ENCODE measurements around the gene CFAP91. TPM values are rescaled to one million over a fixed set of nuclear protein-coding genes. Genes with fewer than 3 reads are reported as not detected.

The CFAP91 gene
- total RNA-seq, 3 donors from 2014 or later: 0.51 to 6.2 (median 3.3) TPM

GRCh38 chr3:119746423-119746822 is 43.6 kb downstream of the CFAP91 start:
- ATAC-seq (no peak), DNase-seq (no peak)
- Histone ChIP-seq H3K9me3 (no peaks in the 10 kb centered on the region), H3K4me3 (no peak overlapping the region), H3K4me1 (ENCODE audit: low read depth) (no peaks in the 10 kb centered on the region), H3K36me3 (ENCODE audit: low read depth) (no peaks in the 10 kb centered on the region)
- no peak for TF ChIP-seq CTCF (IDR thresholded peaks at IDR 0.05)
- intact Hi-C loops (cut with DNase I, micrococcal nuclease): no loop called here

- intact Hi-C loops (cut with DNase I, micrococcal nuclease): no loop called here
- DNase-seq (no peak), ATAC-seq (no peak)
- no peak for TF ChIP-seq CTCF (IDR thresholded peaks at IDR 0.05)
- H3K36me3 ChIP-seq (ENCODE audit: low read depth): no peaks in the 10 kb centered on the region
- no peaks in the 10 kb centered on the region for H3K9me3 ChIP-seq
- H3K4me3 ChIP-seq: no peak overlapping the region
- no peaks in the 10 kb centered on the region for H3K4me1 ChIP-seq (ENCODE audit: low read depth)
Observed at GRCh38 chr3:119747357-119747756, 44.5 kb downstream of the CFAP91 start.

- ATAC-seq: no peak
- no peaks in the 10 kb centered on the region for H3K36me3 ChIP-seq (ENCODE audit: low read depth)
- intact Hi-C loops (cut with DNase I, micrococcal nuclease): no loop called here
Observed at GRCh38 chr3:119748991-119749390, 46.2 kb downstream of the CFAP91 start.

GRCh38 chr3:119751423-119751822 is 48.6 kb downstream of the CFAP91 start:
- ATAC-seq (no peak), DNase-seq (no peak)
- Histone ChIP-seq H3K4me1 (ENCODE audit: low read depth) (no peaks in the 10 kb centered on the region), H3K4me3 (no peak overlapping the region), H3K9me3 (no peaks in the 10 kb centered on the region), H3K36me3 (ENCODE audit: low read depth) (no peaks in the 10 kb centered on the region)
- no peak for TF ChIP-seq CTCF (IDR thresholded peaks at IDR 0.05)
- intact Hi-C loops (cut with DNase I, micrococcal nuclease): no loop called here

More at GRCh38 chr3:119748991-119749390, 46.2 kb downstream of the CFAP91 start:
- H3K9me3 ChIP-seq: no peaks in the 10 kb centered on the region
- DNase-seq: no peak
- H3K4me1 ChIP-seq (ENCODE audit: low read depth): no peaks in the 10 kb centered on the region
- H3K4me3 ChIP-seq: no peak overlapping the region
- TF ChIP-seq CTCF (IDR thresholded peaks at IDR 0.05): no peak

Other genes with a start within 250 kb of the CFAP91 start
- 10 to 100 TPM; 24.0 to 32.2 (median 26.5) TPM for gene TMEM39A, start 239.4 kb upstream of the CFAP91 start, total RNA-seq
- gene POGLUT1, start 234.1 kb upstream of the CFAP91 start, total RNA-seq: 10 to 100 TPM; 11.9 to 19.8 (median 18.6) TPM
- gene TIMMDC1, start 204.5 kb upstream of the CFAP91 start, total RNA-seq: 100 to 1,000 TPM in 1 of 3 donors, 10 to 100 TPM in 2; 93.4 to 107 (median 95.3) TPM
- gene CD80, start 143.4 kb upstream of the CFAP91 start, total RNA-seq: 1 to 10 TPM in 1 of 3 donors, under 1 TPM in 2; 0.41 to 1.0 (median 0.58) TPM
- gene ADPRH, start 123.5 kb upstream of the CFAP91 start, total RNA-seq: 1 to 10 TPM in 2 of 3 donors, under 1 TPM in 1; 0.93 to 9.1 (median 2.7) TPM
- 1 to 10 TPM in 2 of 3 donors, under 1 TPM in 1; 0.58 to 2.1 (median 1.5) TPM for gene PLA1A, start 105.1 kb upstream of the CFAP91 start, total RNA-seq
- 10 to 100 TPM in 1 of 3 donors, 1 to 10 TPM in 2; 4.2 to 89.0 (median 7.1) TPM for gene POPDC2, start 42.4 kb upstream of the CFAP91 start, total RNA-seq
- 10 to 100 TPM; 45.5 to 56.4 (median 52.4) TPM for gene COX17, start 25.6 kb upstream of the CFAP91 start, total RNA-seq
- 100 to 1,000 TPM in 1 of 3 donors, 10 to 100 TPM in 2; 62.9 to 141 (median 79.1) TPM for gene NR1I2, start 79.1 kb downstream of the CFAP91 start, total RNA-seq